Stimulated activated naive CD4-positive, alpha-beta T cell treated with Interleukin-2 at 50 U/mL for 16 hours (primary cell): ENCODE data around the gene CDKAL1.
"Not testable (repeated sequence)": the region's sequence is repeated elsewhere in the genome, so short reads cannot be mapped to it uniquely, and the experiment has no call there.

Source experiments
- DNase-seq: peaks from one replicate; lab custom pipeline; 2025; lab: John Stamatoyannopoulos, UW

The CDKAL1 gene

DNA sequence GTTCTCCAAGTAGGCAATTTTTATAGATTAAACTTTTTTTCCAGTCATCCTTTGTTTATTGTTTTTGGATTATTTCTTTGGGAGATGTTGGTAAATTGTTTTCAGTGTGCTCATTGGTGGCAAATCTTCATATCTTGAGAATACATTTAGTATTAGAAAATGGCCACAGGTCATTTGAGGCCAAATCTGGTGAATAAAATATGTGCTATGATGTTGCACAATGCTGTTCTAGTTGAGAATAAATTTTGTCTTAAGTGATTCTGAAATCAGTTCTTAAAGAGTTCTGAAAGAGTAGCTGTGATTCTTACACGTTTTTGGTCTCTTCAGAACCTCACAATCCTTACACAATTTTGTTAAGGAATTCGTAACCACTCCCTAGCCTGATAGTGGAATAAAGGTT is 20.1 kb downstream of the CDKAL1 start:
- DNase-seq, result no peak

DNA sequence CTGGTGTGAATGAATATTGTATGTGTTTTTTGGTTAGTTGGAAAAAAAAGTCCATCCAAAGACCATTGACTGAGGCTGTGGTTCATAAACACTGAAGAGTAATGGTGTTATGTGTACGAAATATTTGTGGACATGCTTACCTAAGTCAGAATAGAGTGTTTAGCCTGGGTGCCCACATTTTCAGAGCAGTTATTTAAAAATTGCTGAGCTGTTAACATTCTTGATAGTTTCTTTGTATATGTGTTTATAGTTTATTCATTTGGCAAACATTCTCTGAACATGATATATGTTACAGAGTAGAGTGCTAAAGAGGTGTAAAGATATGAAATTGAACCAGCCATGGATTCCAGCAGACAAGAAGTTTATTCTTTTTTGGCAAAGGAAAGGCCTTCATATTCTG is 20.6 kb downstream of the CDKAL1 start:
- no peak for DNase-seq

DNA sequence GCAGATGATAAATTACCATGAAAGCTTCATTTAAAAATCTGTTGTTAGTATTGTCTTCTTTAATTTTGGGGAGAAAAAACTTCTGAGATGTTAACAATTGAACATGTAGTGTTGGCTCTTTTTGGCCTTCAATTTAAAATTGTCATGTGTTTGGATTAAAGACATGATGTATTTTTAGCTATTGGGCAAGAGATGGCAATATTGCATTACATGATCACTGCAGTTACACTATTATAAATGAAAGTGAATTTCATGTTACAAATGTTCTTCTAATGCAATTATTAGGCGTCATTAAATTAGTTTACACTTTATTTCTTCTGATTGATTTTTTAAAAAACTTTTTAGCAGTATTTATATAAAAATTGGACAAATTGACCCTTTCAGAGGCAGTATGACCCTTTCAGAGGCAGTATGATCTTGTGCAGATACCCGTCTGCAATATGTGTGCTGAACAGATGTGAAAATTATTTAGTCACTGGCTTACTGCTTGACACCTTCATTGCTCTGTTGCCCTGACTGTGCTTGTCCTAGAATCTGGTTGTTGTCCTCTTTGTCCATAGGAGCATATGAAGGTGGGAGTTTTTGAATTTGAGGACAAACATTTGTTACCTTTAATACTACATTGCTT is 25.8 kb downstream of the CDKAL1 start:
- no peak for DNase-seq

GRCh38 chr6:20563377-20563776 is 29.1 kb downstream of the CDKAL1 start:
- no peak for DNase-seq

- no peak for DNase-seq
Measured at GRCh38 chr6:20564269-20564668, 30.0 kb downstream of the CDKAL1 start.

DNA sequence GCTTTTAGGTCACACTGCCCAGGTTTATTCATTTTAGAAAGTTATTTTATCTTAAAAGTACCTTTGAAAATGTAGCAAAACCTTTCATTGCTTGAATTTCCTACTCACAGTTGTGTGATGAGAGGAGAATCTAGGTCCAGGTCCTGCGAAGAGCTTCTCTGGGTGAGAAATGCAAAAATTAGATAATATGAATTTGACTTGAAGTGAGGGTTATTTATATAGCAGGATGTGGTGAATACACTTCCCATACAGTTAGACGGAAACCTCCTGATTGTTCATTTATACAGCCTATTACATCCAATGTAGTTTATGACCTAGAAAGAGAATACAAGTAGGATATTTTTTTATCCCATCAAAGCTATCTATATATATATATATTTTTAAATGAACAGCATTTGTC is 30.5 kb downstream of the CDKAL1 start:
- no peak for DNase-seq

DNA sequence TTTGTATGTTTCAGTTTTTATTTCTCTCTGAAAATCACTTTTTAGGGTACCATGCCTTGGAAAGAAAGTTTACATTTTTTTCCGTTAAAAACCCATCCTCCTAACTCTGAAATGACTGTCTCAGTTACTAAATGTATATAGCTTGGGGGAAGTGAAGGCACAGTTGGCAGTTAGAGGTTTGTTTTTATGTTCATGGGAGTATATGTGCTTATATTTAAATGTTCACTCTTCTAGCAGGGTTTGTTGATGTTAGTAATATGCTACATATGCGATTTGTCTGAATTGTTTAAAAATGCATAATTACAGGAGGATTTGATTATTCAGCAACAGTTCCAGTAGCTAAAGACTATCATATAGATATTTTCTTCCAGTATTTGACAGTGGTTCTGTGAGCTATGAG is 31.1 kb downstream of the CDKAL1 start:
- no peak for DNase-seq

DNA sequence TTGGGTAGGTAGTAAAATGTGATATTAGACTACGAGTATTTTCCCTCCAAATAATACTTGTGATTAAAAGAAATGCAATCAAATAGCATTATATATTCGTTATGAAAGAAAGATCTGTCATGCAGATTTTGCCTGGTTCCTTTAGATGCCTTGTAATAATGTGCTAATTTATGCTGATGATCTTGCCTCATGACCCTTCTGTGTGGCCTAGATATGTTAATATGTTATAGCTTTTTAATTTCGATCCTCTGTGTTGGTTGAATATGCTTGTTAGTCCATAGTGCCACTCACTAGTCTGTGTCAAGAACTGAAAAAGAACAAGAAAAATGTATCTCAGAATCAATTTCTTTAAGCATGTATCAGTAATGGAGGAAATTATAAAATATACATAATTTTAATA is 31.9 kb downstream of the CDKAL1 start:
- DNase-seq, result no peak

- no peak for DNase-seq
Measured at GRCh38 chr6:20569000-20569610, 34.8 kb downstream of the CDKAL1 start.

DNA sequence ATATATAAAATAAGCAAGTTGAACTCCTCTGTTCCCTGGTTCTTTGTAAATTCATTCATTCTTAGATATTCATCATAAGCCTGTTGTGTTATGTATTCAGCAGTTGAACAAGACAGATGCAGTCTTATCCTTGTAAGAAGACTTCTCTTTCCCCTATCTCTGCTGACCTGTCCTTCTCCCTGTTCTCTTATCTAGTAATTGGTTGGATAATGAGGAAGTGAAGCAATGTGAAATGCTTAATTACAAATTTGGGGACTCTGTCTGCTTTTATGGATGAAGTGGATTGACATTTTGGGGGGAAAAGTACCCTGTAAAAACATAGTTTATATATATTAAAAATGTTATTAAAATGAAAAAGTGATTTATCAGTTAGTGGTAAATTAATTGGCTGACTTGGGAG is 37.0 kb downstream of the CDKAL1 start:
- DNase-seq, result no peak

- DNase-seq, result no peak
Measured at GRCh38 chr6:20572288-20572687, 38.0 kb downstream of the CDKAL1 start.

DNA sequence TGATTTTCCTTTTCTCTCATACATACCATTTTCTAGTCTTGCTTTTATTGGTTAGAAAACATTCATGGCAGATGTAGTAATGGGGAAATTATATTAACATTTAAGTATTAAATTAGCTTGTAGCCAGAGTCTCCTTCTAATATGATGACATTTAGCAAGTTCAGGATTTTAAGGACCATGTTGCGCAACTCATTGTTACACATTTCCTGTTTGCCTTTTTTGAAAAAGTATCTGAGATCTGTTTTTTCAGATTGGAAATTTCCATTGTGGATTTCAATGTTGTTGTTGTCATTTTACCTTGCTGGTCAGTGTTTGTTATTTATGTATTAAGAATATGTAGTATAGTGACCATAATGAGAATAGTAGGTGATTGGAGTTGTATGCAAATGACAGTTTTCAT is 38.7 kb downstream of the CDKAL1 start:
- DNase-seq, result no peak

DNA sequence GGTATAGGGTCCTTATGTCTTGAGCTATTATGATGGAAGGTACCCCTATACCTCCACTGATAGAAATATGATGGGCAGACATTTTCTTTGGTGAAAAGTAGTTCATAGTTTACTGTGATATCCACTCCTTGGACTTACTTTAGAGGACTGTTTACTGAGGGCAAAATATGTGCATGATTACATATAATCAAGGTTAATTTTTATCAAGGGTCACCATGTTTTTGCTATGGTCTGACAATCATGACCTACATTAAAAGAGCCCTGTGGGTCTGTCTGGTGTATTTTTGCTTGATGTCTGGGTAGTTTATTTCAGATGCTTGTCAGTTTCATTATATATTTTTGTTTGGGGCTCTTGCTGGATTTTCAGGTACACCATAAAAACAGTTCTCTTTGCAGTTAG is 40.1 kb downstream of the CDKAL1 start:
- no peak for DNase-seq

GRCh38 chr6:20575125-20575524 is 40.9 kb downstream of the CDKAL1 start:
- DNase-seq, result no peak

DNA sequence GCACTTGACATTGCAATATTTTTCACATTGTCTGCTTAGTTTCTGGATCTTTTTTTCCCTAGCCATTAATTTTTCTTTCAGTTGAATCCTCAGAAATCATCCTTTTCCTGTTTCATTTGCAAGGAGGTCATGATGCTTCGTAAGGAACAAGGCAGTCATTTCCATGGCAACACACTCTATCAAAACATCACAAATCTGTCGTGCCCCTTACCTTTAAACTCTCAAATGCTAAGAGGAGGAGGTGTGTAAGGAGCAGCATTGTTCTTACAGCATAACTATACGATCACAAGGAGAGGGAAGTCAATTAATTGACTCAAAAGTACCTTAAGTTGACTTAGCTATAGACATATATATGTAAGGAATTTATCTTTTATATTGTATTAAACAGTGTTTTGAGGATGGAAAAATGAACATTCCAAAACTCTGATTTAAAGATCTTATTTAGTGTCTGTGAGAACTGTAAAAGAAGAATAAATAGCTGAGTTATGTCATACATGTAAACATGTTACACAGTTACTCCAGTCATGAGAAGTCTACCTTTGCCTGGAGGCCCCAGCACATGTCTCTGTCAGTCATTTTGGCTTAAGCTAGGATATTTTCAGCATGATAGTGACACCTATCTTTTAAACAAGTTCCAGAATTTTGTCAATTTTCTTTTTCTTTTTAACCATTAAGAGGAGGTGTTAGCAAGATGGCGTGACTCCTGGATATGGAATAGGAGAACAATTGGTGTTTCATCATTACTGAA is 41.6 kb downstream of the CDKAL1 start:
- DNase-seq, result no peak

DNA sequence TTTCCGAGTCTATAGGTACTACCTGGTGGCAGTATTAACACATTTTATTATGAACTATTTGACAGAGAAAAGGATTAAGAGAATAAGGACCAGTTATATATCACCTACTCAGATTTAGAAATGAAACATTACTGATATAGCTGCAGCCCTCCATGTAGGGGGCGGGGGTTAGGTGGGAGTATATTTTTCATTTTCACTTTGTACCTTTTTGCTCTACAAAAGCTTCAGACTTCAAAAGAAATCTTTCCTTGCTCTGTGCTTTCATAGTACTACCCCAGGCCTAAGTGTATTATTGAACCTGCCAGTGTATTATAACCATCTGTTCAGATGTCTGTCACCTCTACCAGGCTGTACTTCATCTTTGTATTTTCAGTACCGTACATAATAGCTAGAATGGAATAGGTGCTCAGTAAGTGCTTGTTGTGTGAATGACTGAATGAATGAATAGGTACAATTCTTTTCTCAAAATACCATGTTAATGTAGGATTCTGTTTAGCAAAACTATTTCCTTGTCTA is 43.0 kb downstream of the CDKAL1 start:
- DNase-seq, result no peak

- DNase-seq, result no peak
Measured at GRCh38 chr6:20581070-20581469, 46.8 kb downstream of the CDKAL1 start.

DNA sequence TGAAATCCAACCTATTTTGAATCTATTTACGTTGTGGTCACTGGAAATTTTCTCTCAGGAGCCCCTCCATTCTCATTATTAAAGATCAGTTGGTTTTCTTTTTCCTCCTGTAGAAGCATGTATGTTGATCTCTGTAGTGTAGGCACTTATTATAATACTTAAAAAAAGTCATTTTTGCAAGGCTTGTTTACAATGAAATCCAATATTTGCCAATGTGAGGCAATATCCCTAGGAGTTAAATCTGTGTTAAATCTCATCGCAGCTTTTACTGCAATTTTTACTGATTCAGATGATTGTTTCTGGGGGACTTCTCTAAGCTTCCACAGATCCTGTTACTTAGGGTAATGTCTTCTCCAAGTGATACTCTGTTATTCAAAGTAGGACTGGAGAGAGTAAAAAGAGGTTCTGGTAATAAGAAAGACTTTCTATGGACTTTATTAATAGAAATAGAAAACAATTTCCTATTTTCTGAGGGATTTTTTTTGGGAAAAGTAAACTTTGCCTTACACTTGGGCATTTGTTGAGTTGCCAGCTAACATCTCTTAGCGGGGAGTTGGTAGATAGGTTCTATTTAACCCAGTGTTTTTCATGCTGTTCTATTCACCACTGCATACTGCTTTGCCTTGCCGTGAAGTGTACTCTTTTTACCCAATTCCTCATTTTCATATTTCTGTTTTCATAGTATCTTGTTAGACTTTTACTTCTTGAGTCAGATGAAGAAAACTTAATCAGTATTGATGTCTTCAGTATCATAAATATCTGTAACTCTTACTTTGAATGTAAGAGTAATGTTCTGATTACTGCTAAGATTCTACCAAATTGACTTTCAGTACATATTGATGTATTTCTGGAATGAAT is 48.6 kb downstream of the CDKAL1 start:
- no peak for DNase-seq

GRCh38 chr6:20583444-20583800 is 49.2 kb downstream of the CDKAL1 start:
- DNase-seq, result no peak

GRCh38 chr6:20584100-20584731 is 50.0 kb downstream of the CDKAL1 start:
- DNase-seq, result no peak

DNA sequence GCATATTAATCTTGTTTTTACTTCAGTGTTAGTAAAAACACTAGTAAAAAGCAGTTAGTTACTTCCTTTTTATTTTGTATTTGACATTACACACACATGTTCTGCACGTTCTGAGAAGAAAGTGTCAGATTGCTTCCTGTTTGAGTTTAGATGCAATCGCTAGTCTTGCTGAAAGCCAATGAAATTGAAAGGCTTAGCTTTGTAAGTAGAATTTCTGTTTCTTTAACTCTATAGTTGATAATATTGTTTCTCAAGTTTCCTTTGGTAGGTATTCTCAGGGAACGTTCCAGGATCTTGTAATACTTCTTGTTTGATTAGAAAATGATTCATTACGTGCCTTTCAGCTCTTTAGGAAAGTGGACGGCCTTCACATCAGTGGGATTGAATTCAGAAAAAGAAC is 55.0 kb downstream of the CDKAL1 start:
- no peak for DNase-seq

DNA sequence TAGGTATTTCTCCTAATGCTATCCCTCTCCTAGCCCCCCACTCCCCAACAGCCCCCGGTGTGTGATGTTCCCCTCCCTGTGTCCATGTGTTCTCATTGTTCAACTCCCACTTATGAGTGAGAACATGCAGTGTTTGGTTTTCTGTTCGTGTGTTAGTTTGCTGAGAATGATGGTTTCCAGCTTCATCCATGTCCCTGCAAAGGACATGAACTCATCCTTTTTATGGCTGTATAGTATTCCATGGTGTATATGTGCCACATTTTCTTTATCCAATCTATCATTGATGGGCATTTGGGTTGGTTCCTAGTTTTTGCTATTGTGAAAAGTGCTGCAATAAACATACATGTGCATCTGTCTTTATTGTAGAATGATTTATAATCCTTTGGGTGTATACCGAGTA is 56.2 kb downstream of the CDKAL1 start:
- not testable (repeated sequence) for DNase-seq
